Measurements from ENCODE around the gene CHST11. TPM values are rescaled to one million over a fixed set of nuclear protein-coding genes. Genes with fewer than 3 reads are reported as not detected.

The CHST11 gene
- total and polyA plus RNA-seq, 2 of the 4 experiments (the other 2 are of a cell fraction), result 1.4 to 2.7 TPM

GRCh38 chr12:104569346-104570173 lies 112.8 kb downstream of the CHST11 start (continued):
- TF ChIP-seq CHD1 (IDR thresholded peaks at IDR 0.05; ENCODE audit: low read depth, low read length), result no peak

- Histone ChIP-seq H3K18ac (ENCODE audit: low read depth, low read length) (no peak overlapping the region), H2BK15ac (ENCODE audit: low read depth, low read length) (no peak overlapping the region), H3K27me3 (ENCODE audit: control insufficient read depth, insufficient read depth, low read length) (peaks cover 7% of the 10 kb centered on the region), H2AK9ac (replicated peaks; ENCODE audit: low read depth, low read length, poor library complexity) (no peak overlapping the region), H3K56ac (ENCODE audit: extremely low read depth, insufficient read depth, low read length) (no peak overlapping the region), H4K20me1 (ENCODE audit: insufficient read depth, low read length) (no peaks in the 10 kb centered on the region), H3K23ac (ENCODE audit: low read depth, low read length) (no peak overlapping the region), H3K9me3 (ENCODE audit: control insufficient read depth, insufficient read depth, low read length) (peaks cover 7% of the 10 kb centered on the region), H2BK120ac (ENCODE audit: low read depth, low read length) (no peak overlapping the region), H2BK5ac (ENCODE audit: low read depth, low read length, poor library complexity, severe bottlenecking) (no peak overlapping the region), H3K36me3 (ENCODE audit: control insufficient read depth, insufficient read depth, low read length) (no peaks in the 10 kb centered on the region), H2AFZ (replicated peaks; ENCODE audit: low read length, poor library complexity) (no peak overlapping the region), H4K8ac (ENCODE audit: low read depth in 2 of 2, low read length in 2 of 2) (no peak overlapping the region), H3K9me1 (ENCODE audit: insufficient read depth, low read length) (peaks cover 2% of the 10 kb centered on the region; the same call in 1 of the 2 replicates), H3K79me1 (ENCODE audit: low read depth in 1 of 2, low read length in 2 of 2) (no peaks in the 10 kb centered on the region), H3K4me1 (ENCODE audit: control insufficient read depth, insufficient read depth, low read length) (no peaks in the 10 kb centered on the region), H3K4ac (ENCODE audit: low read depth, low read length) (no peak overlapping the region), H4K5ac (ENCODE audit: low read depth, low read length) (no peak overlapping the region), H2BK20ac (ENCODE audit: low read depth, low read length) (no peak overlapping the region), H3K27ac (ENCODE audit: insufficient read depth, low read length) (no peak overlapping the region), H4K91ac (ENCODE audit: insufficient read depth, low read depth, low read length) (no peak overlapping the region), H3K4me2 (ENCODE audit: low read depth, low read length) (no peak overlapping the region), H3K4me3 (ENCODE audit: insufficient read depth, low read depth, low read length) (no peak overlapping the region), H3K14ac (replicated peaks; ENCODE audit: low read depth, low read length) (no peak overlapping the region), H3K9ac (ENCODE audit: low read depth, low read length) (no peak overlapping the region), H2AK5ac (ENCODE audit: low read depth, low read length) (no peak overlapping the region)
- BruUV-seq (replicated peaks), result no TSS peak
- CTCF ChIA-PET, result no interaction called here
- TF ChIP-seq ELK1 (IDR thresholded peaks at IDR 0.05; ENCODE audit: borderline replicate concordance, low read depth, low read length) (no peak), POLR2A (IDR thresholded peaks at IDR 0.05; ENCODE audit: low read depth, low read length) (no peak), MAFK (IDR thresholded peaks at IDR 0.05; ENCODE audit: low read depth, low read length) (no peak), NFE2L2 (IDR thresholded peaks at IDR 0.05; ENCODE audit: low read depth, low read length) (no peak), BHLHE40 (IDR thresholded peaks at IDR 0.05; ENCODE audit: low read depth, low read length) (no peak), MAZ (IDR thresholded peaks at IDR 0.05; ENCODE audit: borderline replicate concordance, low read depth, low read length) (no peak), RCOR1 (IDR thresholded peaks at IDR 0.05; ENCODE audit: insufficient replicate concordance, low read length) (no peak), RAD21 (IDR thresholded peaks at IDR 0.05; ENCODE audit: low read length) (no peak), CTCF (conservative IDR thresholded peaks at IDR 0.05; ENCODE audit: low read depth, low read length) (no peak)
- ATAC-seq (ENCODE audit: low read depth), result no peak
- WGBS, 2 experiments (ENCODE audit: extremely low coverage in 2 of 2, insufficient read length in 1 of 2), result no CpG with 5 or more reads among the region's 12 CpGs
- in situ Hi-C loops (cut with MboI; ENCODE audit: low sequenced_read_pairs), result no loop called here
- POLR2A ChIA-PET (ENCODE audit: unreplicated experiment), result no interaction called here
- intact Hi-C loops (cut with micrococcal nuclease), result no loop called here
- dilution Hi-C loops (cut with HindIII; ENCODE audit: low sequenced_read_pairs, unreplicated experiment), result no loop called here
- DNase-seq, result no peak
Measured at GRCh38 chr12:104570174-104570907, 113.6 kb downstream of the CHST11 start.
